DOHH2 (cell line): ENCODE results near the gene PCSK9.
"Not testable (repeated sequence)": the region's sequence is repeated elsewhere in the genome, so short reads cannot be mapped to it uniquely, and the experiment has no call there.

Source experiments
- H3F3A ChIP-seq: fragments of 200-600 bp; sonication (generic), shearing (Covaris generic); 2 replicates; pipeline ENCODE4 v1.6.0; 2016; ENCODE audit warnings: antibody characterized with exemption, mild to moderate bottlenecking; ENCODE audit not compliant: control insufficient read depth, insufficient read depth
- H3K27ac ChIP-seq: fragments of 200-600 bp; sonication (generic); 2 replicates; pipeline ENCODE4 v1.5.1; 2014; ENCODE audit warnings: low read depth, mild to moderate bottlenecking, low read length, moderate library complexity
- H3K27me3 ChIP-seq: fragments of 200-600 bp; sonication (generic); 2 replicates; pipeline ENCODE4 v1.6.1; 2014; ENCODE audit warnings: mild to moderate bottlenecking, low read length, mixed read lengths; ENCODE audit not compliant: control insufficient read depth
- H3K36me3 ChIP-seq: fragments of 200-600 bp; sonication (generic); 2 replicates; pipeline ENCODE4 v1.6.1; 2014; ENCODE audit warnings: mild to moderate bottlenecking, low read length, moderate library complexity, mixed read lengths; ENCODE audit not compliant: control insufficient read depth
- H3K4me1 ChIP-seq: fragments of 200-600 bp; sonication (generic); 2 replicates; pipeline ENCODE4 v1.6.1; 2014; ENCODE audit warnings: mild to moderate bottlenecking, low read length, mixed read lengths; ENCODE audit not compliant: control insufficient read depth
- H3K4me2 ChIP-seq: fragments of 200-600 bp; sonication (generic); 2 replicates; pipeline ENCODE4 v1.6.0; 2014; ENCODE audit warnings: mild to moderate bottlenecking, low read length, moderate library complexity
- H3K4me3 ChIP-seq: fragments of 200-600 bp; sonication (generic); 2 replicates; pipeline ENCODE4 v1.5.1; 2014; ENCODE audit warnings: mild to moderate bottlenecking, low read length, mixed read lengths
- H3K79me2 ChIP-seq: fragments of 200-600 bp; sonication (generic); 2 replicates; pipeline ENCODE4 v1.6.1; 2014; ENCODE audit warnings: mild to moderate bottlenecking, low read length, mixed read lengths; ENCODE audit not compliant: control insufficient read depth
- H3K9me2 ChIP-seq: fragments of 200-600 bp; sonication (generic); replicated peaks from 2 replicates; pipeline ENCODE4 v1.6.1; 2014; ENCODE audit warnings: mild to moderate bottlenecking, low read length, mixed read lengths; ENCODE audit not compliant: control insufficient read depth
- H3K9me3 ChIP-seq: fragments of 200-600 bp; sonication (generic); 2 replicates; pipeline ENCODE4 v1.6.1; 2014; ENCODE audit warnings: antibody characterized with exemption, low read length, mixed read lengths; ENCODE audit not compliant: control insufficient read depth, insufficient read depth
- H4K20me1 ChIP-seq: fragments of 200-600 bp; sonication (generic); 2 replicates; pipeline ENCODE4 v1.6.0; 2014; ENCODE audit warnings: low read depth, mild to moderate bottlenecking, antibody characterized with exemption, low read length, moderate library complexity; ENCODE audit not compliant: control insufficient read depth, insufficient read depth
- CTCF ChIP-seq: fragments of 200-600 bp; sonication (generic); IDR thresholded peaks from one replicate; pipeline ENCODE4 v1.5.1; 2014; ENCODE audit warnings: antibody characterized with exemption, mild to moderate bottlenecking, low read depth, low read length; ENCODE audit not compliant: poor library complexity, severe bottlenecking
- EZH2phosphoT487 ChIP-seq: fragments of 200-600 bp; sonication (generic); IDR thresholded peaks from 2 replicates; pipeline ENCODE4 v1.6.1; 2017; ENCODE audit warnings: borderline replicate concordance, mild to moderate bottlenecking, antibody characterized with exemption, low read length, moderate library complexity, mixed read lengths

The PCSK9 gene

GRCh38 chr1:55018395-55018794, 21.0 kb upstream of the PCSK9 start:
- H3K9me3 ChIP-seq, result no peaks in the 10 kb centered on the region
- H3K36me3 ChIP-seq, result no peaks in the 10 kb centered on the region
- no peaks in the 10 kb centered on the region for H3F3A ChIP-seq
- H3K79me2 ChIP-seq, result no peaks in the 10 kb centered on the region
- no peaks in the 10 kb centered on the region; the same call in none of the 2 replicates for H3K27me3 ChIP-seq
- no peaks in the 10 kb centered on the region for H4K20me1 ChIP-seq
- no peak overlapping the region for H3K27ac ChIP-seq
- H3K4me2 ChIP-seq, result no peak overlapping the region
- H3K4me1 ChIP-seq, result no peaks in the 10 kb centered on the region
- TF ChIP-seq EZH2phosphoT487 (no peak), CTCF (no peak)
- no peak overlapping the region for H3K4me3 ChIP-seq
- no peaks in the 10 kb centered on the region for H3K9me2 ChIP-seq

GRCh38 chr1:55021942-55022546, 17.3 kb upstream of the PCSK9 start:
- Histone ChIP-seq H3K4me3 (no peak overlapping the region), H3K36me3 (no peaks in the 10 kb centered on the region), H3K9me3 (no peaks in the 10 kb centered on the region), H3K27me3 (no peaks in the 10 kb centered on the region; the same call in 1 of the 2 replicates), H4K20me1 (no peaks in the 10 kb centered on the region), H3K79me2 (no peaks in the 10 kb centered on the region), H3K4me1 (no peaks in the 10 kb centered on the region), H3K27ac (no peak overlapping the region), H3F3A (no peaks in the 10 kb centered on the region), H3K4me2 (no peak overlapping the region), H3K9me2 (no peaks in the 10 kb centered on the region)
- TF ChIP-seq EZH2phosphoT487, result no peak
- TF ChIP-seq CTCF, result peak; percentile 94

- H3K4me1 ChIP-seq, H3K27me3 ChIP-seq: not testable (repeated sequence)
Observed at GRCh38 chr1:55024163-55024562, 15.2 kb upstream of the PCSK9 start.

GRCh38 chr1:55026682-55027081, 12.7 kb upstream of the PCSK9 start:
- H3K4me1 ChIP-seq, H3K27ac ChIP-seq, H3K9me3 ChIP-seq, H4K20me1 ChIP-seq, H3K79me2 ChIP-seq, H3K4me2 ChIP-seq, H3F3A ChIP-seq, H3K36me3 ChIP-seq, H3K4me3 ChIP-seq, H3K9me2 ChIP-seq, H3K27me3 ChIP-seq: not testable (repeated sequence)

More at GRCh38 chr1:55024163-55024562, 15.2 kb upstream of the PCSK9 start:
- H3F3A ChIP-seq, H4K20me1 ChIP-seq, H3K9me3 ChIP-seq, H3K27ac ChIP-seq, H3K4me2 ChIP-seq, H3K79me2 ChIP-seq, H3K4me3 ChIP-seq, H3K9me2 ChIP-seq, H3K36me3 ChIP-seq: not testable (repeated sequence)

- not testable (repeated sequence) for H3K79me2 ChIP-seq, H4K20me1 ChIP-seq, H3K27ac ChIP-seq, H3K9me2 ChIP-seq, H3K9me3 ChIP-seq, H3K4me2 ChIP-seq, H3F3A ChIP-seq, H3K4me1 ChIP-seq, H3K36me3 ChIP-seq, H3K4me3 ChIP-seq
- H3K27me3 ChIP-seq, result peaks cover 23% of the 10 kb centered on the region
Observed at GRCh38 chr1:55031098-55031497, 8.2 kb upstream of the PCSK9 start.
